Spleen (tissue), 7 donors: ENCODE measurements around the gene PRSS22.

Experiments
- POLR2A ChIP-seq, 3 donors: fragments of 450-650 bp; IDR thresholded peaks; one replicate each; pipeline ENCODE4 v1.5.1; 2017; ENCODE audit warnings: antibody characterized with exemption in 3 of 3, mild to moderate bottlenecking in 1 of 3
- POLR2AphosphoS5 ChIP-seq, 3 donors: sonication (generic); formaldehyde crosslinking; IDR thresholded peaks; one replicate each; pipeline ENCODE4 v1.5.1; 2017; ENCODE audit warnings: antibody characterized with exemption in 3 of 3
- TF ChIP-seq, protein P1 (sequence below), 11 experiments: fragments of 200-600 bp in 7 of 11; fragments of 450-650 bp in 4 of 11; sonication (generic) in 4 of 11; IDR thresholded peaks in 8 of 11; conservative IDR thresholded peaks in 3 of 11; 1 replicate in 7 of 11; 2 replicates in 4 of 11; pipeline versions ENCODE4 v1.4.0 to v1.8.0; 2016 to 2021; ENCODE audit warnings: antibody characterized with exemption in 11 of 11, inconsistent platforms in 4 of 11, mild to moderate bottlenecking in 1 of 11
- donor health status: DM: no; HTN: no; CAD: no; lungs with moderate emphysema.
- donor health status: DM: no; HTN: no; CAD: no.
- donor health status: DM: no; HTN: no; CAD: no.

DNA sequence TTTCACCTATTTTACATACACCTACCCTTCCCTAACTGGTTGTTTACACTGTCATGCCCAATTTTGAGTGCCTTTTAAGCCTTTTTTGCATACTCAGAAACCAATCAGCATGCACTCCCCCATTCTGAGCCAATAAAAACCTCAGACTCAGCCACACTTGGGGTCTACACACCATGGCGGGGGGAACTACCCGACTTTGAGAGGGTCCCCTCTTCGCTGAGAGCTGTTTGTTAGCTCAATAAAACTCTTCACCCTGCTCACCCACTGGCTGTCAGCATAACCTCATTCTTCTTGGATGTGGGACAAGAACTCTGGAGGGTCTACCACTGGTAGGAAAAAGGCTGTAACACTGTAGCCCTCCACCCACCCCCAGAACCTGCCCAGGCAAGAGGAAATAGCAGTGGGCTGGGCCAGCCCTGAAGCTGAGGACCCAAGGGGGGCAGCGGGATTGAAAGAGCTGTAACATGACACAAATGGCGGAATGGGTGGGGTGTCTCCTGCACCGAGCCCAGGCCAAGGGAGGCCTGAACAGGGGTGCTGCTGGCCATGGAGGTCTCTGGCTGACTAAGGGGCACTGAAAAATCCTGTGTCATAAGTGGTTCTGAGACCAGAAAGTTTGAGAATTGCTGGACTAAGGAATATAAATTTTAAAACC lies 22.0 kb upstream of the PRSS22 start:
- TF ChIP-seq, protein P1, sequence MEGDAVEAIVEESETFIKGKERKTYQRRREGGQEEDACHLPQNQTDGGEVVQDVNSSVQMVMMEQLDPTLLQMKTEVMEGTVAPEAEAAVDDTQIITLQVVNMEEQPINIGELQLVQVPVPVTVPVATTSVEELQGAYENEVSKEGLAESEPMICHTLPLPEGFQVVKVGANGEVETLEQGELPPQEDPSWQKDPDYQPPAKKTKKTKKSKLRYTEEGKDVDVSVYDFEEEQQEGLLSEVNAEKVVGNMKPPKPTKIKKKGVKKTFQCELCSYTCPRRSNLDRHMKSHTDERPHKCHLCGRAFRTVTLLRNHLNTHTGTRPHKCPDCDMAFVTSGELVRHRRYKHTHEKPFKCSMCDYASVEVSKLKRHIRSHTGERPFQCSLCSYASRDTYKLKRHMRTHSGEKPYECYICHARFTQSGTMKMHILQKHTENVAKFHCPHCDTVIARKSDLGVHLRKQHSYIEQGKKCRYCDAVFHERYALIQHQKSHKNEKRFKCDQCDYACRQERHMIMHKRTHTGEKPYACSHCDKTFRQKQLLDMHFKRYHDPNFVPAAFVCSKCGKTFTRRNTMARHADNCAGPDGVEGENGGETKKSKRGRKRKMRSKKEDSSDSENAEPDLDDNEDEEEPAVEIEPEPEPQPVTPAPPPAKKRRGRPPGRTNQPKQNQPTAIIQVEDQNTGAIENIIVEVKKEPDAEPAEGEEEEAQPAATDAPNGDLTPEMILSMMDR (IDR thresholded peaks at IDR 0.05 in 8 of 11, conservative IDR thresholded peaks at IDR 0.05 in 3 of 11) = no peak
- TF ChIP-seq POLR2AphosphoS5 (IDR thresholded peaks at IDR 0.05) (no peak), POLR2A (IDR thresholded peaks at IDR 0.05) (no peak)
